ENCODE measurements around the gene SULT1A2. TPM values are rescaled to one million over a fixed set of nuclear protein-coding genes. Genes with fewer than 3 reads are reported as not detected.
A peak's percentile ranks its signal among the peaks of the same experiment; 100 is the strongest.

Gene SULT1A2
- total and polyA plus RNA-seq, 2 of the 13 experiments (the other 11 are each of a cell fraction or from before 2014, with no cell fraction given), result 33.0 to 34.2 TPM

DNA sequence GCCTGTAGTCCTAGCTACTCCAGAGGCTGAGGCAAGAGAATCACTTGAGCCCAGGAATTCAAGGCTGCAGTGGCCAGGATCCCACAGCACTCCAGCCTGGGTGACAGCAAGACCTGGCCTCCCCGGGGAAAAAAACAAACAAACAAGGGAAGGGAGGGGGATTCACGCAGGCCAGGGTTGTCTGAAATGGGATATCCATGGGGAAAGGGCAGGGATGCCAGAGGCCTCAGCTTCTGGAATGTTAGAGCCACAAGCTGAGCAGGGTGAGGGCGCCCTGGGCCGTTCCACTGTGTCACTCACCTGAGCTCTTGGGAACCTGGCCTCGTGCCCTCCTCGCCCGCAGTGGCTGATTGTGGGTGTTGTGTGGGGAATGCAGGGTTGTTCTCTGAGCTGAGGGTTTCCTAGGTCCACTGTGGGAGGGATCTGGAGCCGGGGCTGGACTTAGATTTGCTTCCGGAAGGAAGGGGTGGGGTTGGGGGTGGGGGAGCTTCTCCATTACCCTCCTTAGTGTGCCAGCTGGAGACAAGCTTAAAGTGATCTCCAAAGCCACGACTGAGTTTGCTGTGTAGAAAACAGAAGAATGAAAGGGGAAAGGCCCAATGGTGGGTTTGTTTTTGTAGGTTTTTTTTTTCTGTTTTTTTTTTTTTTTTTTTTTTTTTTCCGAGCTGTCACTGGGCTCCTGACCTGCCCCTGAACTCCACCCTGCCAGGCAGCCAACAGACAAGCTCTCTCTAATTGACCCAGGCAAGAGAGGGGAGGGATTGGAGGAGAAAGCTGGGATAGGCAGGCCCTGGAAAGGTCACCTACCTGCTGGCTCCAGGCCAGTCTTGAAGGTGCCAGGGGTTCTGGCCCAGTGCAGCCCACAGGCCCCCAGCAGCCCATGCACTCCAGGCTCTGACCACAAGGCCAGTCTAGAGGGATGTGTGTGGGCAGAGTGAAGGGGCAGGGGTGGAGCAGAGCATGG is 13.1 kb upstream of the SULT1A2 start, which contains the start of gene SULT1A1:
Gene SULT1A1 (minus strand): TSS at position 414 of the 964 bp plus-strand sequence. CDS start 1,189 bp downstream, outside the sequence.
- intact Hi-C loops (cut with micrococcal nuclease; ENCODE audit: unreplicated experiment) (loop anchor here (10.0 kb wide), 1 partner anchor 65 kb away; no protein-coding TSS in a partner anchor), in situ Hi-C loops (cut with HindIII; ENCODE audit: extremely low pct_ligation_motif_present, low pct_unique_long_range_greater_than_20kb) (no loop called here)
- Histone ChIP-seq H3K36me3 (replicated peaks in 1 of 2; ENCODE audit: control insufficient read depth in 1 of 2, insufficient read depth in 2 of 2, low read length in 2 of 2) (peaks cover 0 to 17% of the 10 kb centered on the region in 2 experiments; a peak in 4 of 5 replicates), H3K79me2 (ENCODE audit: insufficient read depth, low read length) (peaks cover 12% of the 10 kb centered on the region), H3K4me3 (replicated peaks in 1 of 3; ENCODE audit: insufficient read depth in 1 of 3, low read depth in 2 of 3, low read length in 3 of 3) (peak within 1 kb of the TSS; percentile 66 to 90 (median 70)), H4K20me1 (ENCODE audit: insufficient read depth, low read length) (no peaks in the 10 kb centered on the region), H3K9me3 (ENCODE audit: low read length) (no peaks in the 10 kb centered on the region), H2AFZ (ENCODE audit: low read length) (peak within 1 kb of the TSS; percentile 17), H3K27me3 (ENCODE audit: control insufficient read depth in 1 of 2, insufficient read depth in 2 of 2, low read length in 2 of 2) (no peaks in the 10 kb centered on the region), H3K4me2 (ENCODE audit: low read depth, low read length) (peak within 1 kb of the TSS; percentile 99), H3K4me1 (ENCODE audit: insufficient read depth, low read length) (peaks cover 39% of the 10 kb centered on the region), H3K9ac (ENCODE audit: insufficient read depth, low read depth, low read length) (peak within 1 kb of the TSS; percentile 77), H3K27ac (ENCODE audit: extremely low read length, insufficient read depth, low read length) (peak within 1 kb of the TSS; percentile 75)
- ChIA-PET CTCF (ENCODE audit: low intra/inter-chr PET ratio, low total read pairs) (no interaction called here), POLR2A (interaction anchor here (0.6 to 3.1 kb wide), 24 partner anchors 8 to 285 kb away, joined by 3 to 175 read pairs (median 4); partner anchors contain the start of genes ATXN2L, CLN3, NUPR1 and SULT1A2)
- peak; percentile 71 for ATAC-seq
- 2% methylated on average over 11 of the region's 11 CpGs for whole genome bisulfite sequencing (ENCODE audit: low lambda C conversion rate)
- peak; percentile 93 for DNase-seq (ENCODE audit: low spot score)
- BruUV-seq (replicated peaks), result TSS peak; percentile 65
- FAIRE-seq, result peak; percentile 44
- TF ChIP-seq, protein P1, sequence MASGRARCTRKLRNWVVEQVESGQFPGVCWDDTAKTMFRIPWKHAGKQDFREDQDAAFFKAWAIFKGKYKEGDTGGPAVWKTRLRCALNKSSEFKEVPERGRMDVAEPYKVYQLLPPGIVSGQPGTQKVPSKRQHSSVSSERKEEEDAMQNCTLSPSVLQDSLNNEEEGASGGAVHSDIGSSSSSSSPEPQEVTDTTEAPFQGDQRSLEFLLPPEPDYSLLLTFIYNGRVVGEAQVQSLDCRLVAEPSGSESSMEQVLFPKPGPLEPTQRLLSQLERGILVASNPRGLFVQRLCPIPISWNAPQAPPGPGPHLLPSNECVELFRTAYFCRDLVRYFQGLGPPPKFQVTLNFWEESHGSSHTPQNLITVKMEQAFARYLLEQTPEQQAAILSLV (CRISPR knock-in tag; IDR thresholded peaks at IDR 0.05; ENCODE audit: borderline replicate concordance), result no peak; the same call in 1 of the 2 replicates
- TF ChIP-seq ZNF484 (CRISPR knock-in tag; IDR thresholded peaks at IDR 0.05; ENCODE audit: borderline replicate concordance, low read depth) (no peak), HNRNPH1 (optimal IDR thresholded peaks at IDR 0.05; ENCODE audit: low read depth, low read length) (no peak), TOE1 (CRISPR knock-in tag; IDR thresholded peaks at IDR 0.05) (no peak), ZNF33B (CRISPR knock-in tag; IDR thresholded peaks at IDR 0.05) (0 out of 2 replicates have a peak, but pooled peaks have one; percentile 70), IRX3 (CRISPR knock-in tag; IDR thresholded peaks at IDR 0.05; ENCODE audit: borderline replicate concordance, low read depth) (no peak), MEIS2 (CRISPR knock-in tag; IDR thresholded peaks at IDR 0.05) (peak; percentile 19; the same call in 1 of the 2 replicates), MEIS1 (CRISPR knock-in tag; IDR thresholded peaks at IDR 0.05; ENCODE audit: borderline replicate concordance) (peak; percentile 63), ZNF143 (CRISPR knock-in tag; IDR thresholded peaks at IDR 0.05) (0 out of 2 replicates have a peak, but pooled peaks have one; percentile 18), ARID2 (CRISPR knock-in tag; IDR thresholded peaks at IDR 0.05; ENCODE audit: borderline replicate concordance) (no peak), FLYWCH1 (CRISPR knock-in tag; IDR thresholded peaks at IDR 0.05) (no peak), ETV5 (CRISPR knock-in tag; IDR thresholded peaks at IDR 0.05; ENCODE audit: borderline replicate concordance) (peak; percentile 68), SMAD3 (CRISPR knock-in tag; IDR thresholded peaks at IDR 0.05) (no peak), CREB1 (IDR thresholded peaks at IDR 0.05) (no peak), CREB1 (CRISPR knock-in tag; IDR thresholded peaks at IDR 0.05) (no peak)
- TF ChIP-seq, protein P2, sequence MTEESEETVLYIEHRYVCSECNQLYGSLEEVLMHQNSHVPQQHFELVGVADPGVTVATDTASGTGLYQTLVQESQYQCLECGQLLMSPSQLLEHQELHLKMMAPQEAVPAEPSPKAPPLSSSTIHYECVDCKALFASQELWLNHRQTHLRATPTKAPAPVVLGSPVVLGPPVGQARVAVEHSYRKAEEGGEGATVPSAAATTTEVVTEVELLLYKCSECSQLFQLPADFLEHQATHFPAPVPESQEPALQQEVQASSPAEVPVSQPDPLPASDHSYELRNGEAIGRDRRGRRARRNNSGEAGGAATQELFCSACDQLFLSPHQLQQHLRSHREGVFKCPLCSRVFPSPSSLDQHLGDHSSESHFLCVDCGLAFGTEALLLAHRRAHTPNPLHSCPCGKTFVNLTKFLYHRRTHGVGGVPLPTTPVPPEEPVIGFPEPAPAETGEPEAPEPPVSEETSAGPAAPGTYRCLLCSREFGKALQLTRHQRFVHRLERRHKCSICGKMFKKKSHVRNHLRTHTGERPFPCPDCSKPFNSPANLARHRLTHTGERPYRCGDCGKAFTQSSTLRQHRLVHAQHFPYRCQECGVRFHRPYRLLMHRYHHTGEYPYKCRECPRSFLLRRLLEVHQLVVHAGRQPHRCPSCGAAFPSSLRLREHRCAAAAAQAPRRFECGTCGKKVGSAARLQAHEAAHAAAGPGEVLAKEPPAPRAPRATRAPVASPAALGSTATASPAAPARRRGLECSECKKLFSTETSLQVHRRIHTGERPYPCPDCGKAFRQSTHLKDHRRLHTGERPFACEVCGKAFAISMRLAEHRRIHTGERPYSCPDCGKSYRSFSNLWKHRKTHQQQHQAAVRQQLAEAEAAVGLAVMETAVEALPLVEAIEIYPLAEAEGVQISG (CRISPR knock-in tag; IDR thresholded peaks at IDR 0.05), result peak; percentile 58; the same call in 1 of the 2 replicates
- TF ChIP-seq, protein P3, sequence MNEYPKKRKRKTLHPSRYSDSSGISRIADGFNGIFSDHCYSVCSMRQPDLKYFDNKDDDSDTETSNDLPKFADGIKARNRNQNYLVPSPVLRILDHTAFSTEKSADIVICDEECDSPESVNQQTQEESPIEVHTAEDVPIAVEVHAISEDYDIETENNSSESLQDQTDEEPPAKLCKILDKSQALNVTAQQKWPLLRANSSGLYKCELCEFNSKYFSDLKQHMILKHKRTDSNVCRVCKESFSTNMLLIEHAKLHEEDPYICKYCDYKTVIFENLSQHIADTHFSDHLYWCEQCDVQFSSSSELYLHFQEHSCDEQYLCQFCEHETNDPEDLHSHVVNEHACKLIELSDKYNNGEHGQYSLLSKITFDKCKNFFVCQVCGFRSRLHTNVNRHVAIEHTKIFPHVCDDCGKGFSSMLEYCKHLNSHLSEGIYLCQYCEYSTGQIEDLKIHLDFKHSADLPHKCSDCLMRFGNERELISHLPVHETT (CRISPR knock-in tag; conservative IDR thresholded peaks at IDR 0.05), result peak; percentile 48; the same call in 1 of the 2 replicates
